Bronchial epithelial cell (primary cell): ENCODE results near the gene PGA5. TPM values are rescaled to one million over a fixed set of nuclear protein-coding genes. Genes with fewer than 3 reads are reported as not detected.

Experiments used
- DNase-seq: peaks from one replicate; pipeline ENCODE4 v3.0.0-alpha.2; 2010; ENCODE audit warnings: low read depth
- FAIRE-seq: peaks from 2 replicates; lab custom pipeline; 2011; peaks lifted over from hg19 to GRCh38; lab: Jason Lieb, UNC
- H3K27me3 ChIP-seq: 2 replicates; pipeline ENCODE4 v1.5.1; 2011; ENCODE audit warnings: low read length; ENCODE audit not compliant: control insufficient read depth, insufficient read depth
- H3K36me3 ChIP-seq: 2 replicates; pipeline ENCODE4 v1.5.1; 2011; ENCODE audit warnings: low read length; ENCODE audit not compliant: control insufficient read depth, insufficient read depth
- H3K4me3 ChIP-seq: 2 replicates; pipeline ENCODE4 v1.5.1; 2011; ENCODE audit warnings: mild to moderate bottlenecking, low read depth, low read length, control low read depth
- CTCF ChIP-seq: IDR thresholded peaks from 2 replicates; pipeline ENCODE4 v1.5.1; 2011; ENCODE audit warnings: mild to moderate bottlenecking, moderate library complexity, low read length, control low read depth, inconsistent platforms; ENCODE audit not compliant: insufficient read depth, severe bottlenecking
- total RNA-seq: library from RNA; depleted of rRNA; stranded (reverse); fragments of >200 nt; gene quantifications from 2 replicates; pipeline ENCODE4 v1.2.1, GENCODE V29; 2014

The PGA5 gene
- total RNA-seq, 1 donor from 2014 or later = not detected

- Histone ChIP-seq H3K27me3 (no peaks in the 10 kb centered on the region), H3K4me3 (no peak overlapping the region), H3K36me3 (no peaks in the 10 kb centered on the region)
- no peak for FAIRE-seq
- no peak for DNase-seq
- TF ChIP-seq CTCF = no peak
These were observed 34.2 kb downstream of the PGA5 start for GRCh38 chr11:61275191-61275590.

- FAIRE-seq = no peak
- no peak overlapping the region for H3K4me3 ChIP-seq
These were observed 36.4 kb downstream of the PGA5 start for GRCh38 chr11:61277186-61278000.

GRCh38 chr11:61278001-61278470, 37.1 kb downstream of the PGA5 start:
- no peaks in the 10 kb centered on the region for H3K36me3 ChIP-seq
- no peak for DNase-seq
- no peak for FAIRE-seq
- H3K27me3 ChIP-seq = no peaks in the 10 kb centered on the region
- H3K4me3 ChIP-seq = no peak overlapping the region
- TF ChIP-seq CTCF = no peak

More at GRCh38 chr11:61277186-61278000, 36.4 kb downstream of the PGA5 start:
- no peak for TF ChIP-seq CTCF
- DNase-seq = no peak
- H3K36me3 ChIP-seq = no peaks in the 10 kb centered on the region
- no peaks in the 10 kb centered on the region for H3K27me3 ChIP-seq

- Histone ChIP-seq H3K36me3 (no peaks in the 10 kb centered on the region), H3K27me3 (no peaks in the 10 kb centered on the region), H3K4me3 (no peak overlapping the region)
- DNase-seq (peak; percentile 97), FAIRE-seq (no peak)
- TF ChIP-seq CTCF = no peak
These were observed 39.1 kb downstream of the PGA5 start for GRCh38 chr11:61279934-61280659.

GRCh38 chr11:61280883-61281580, 40.1 kb downstream of the PGA5 start:
- Histone ChIP-seq H3K27me3 (no peaks in the 10 kb centered on the region), H3K4me3 (no peak overlapping the region), H3K36me3 (no peaks in the 10 kb centered on the region)
- DNase-seq = no peak
- FAIRE-seq = no peak
- TF ChIP-seq CTCF = no peak
